Body of pancreas (tissue), 4 donors: Measurements from ENCODE around the gene WSB2. TPM values are rescaled to one million over a fixed set of nuclear protein-coding genes. Genes with fewer than 3 reads are reported as not detected.

Experiments
- ATAC-seq: fragments of 150-250 bp; one replicate; pipeline ENCODE4 v1.9.1; 2016
- DNase-seq, 4 donors: peaks; one replicate each; pipeline ENCODE4 v3.0.0-alpha.2; 2019
- H3K27ac ChIP-seq, 4 donors: fragments of 200-600 bp; sonication (generic); 1 replicate in 3 of 4; 2 replicates in 1 of 4; pipeline versions ENCODE4 v1.5.1 to v1.6.1; 2016 to 2019; ENCODE audit warnings: mild to moderate bottlenecking in 1 of 4, mixed read lengths in 1 of 4, moderate library complexity in 1 of 4
- H3K27me3 ChIP-seq, 2 donors: fragments of 200-600 bp; sonication (generic); one replicate each; pipeline ENCODE4 v1.6.0; 2016; ENCODE audit warnings: mild to moderate bottlenecking in 1 of 2
- H3K36me3 ChIP-seq, 2 donors: fragments of 200-600 bp; sonication (generic); replicated peaks in 1 of 2; 2 replicates each; pipeline ENCODE4 v1.5.1; 2016; ENCODE audit warnings: low read depth in 2 of 2; ENCODE audit not compliant: insufficient read depth in 1 of 2
- H3K4me1 ChIP-seq: fragments of 200-600 bp; sonication (generic); one replicate; pipeline ENCODE4 v1.6.0; 2016
- H3K4me3 ChIP-seq, 2 donors: fragments of 200-600 bp; sonication (generic); 1 replicate in 1 of 2; 2 replicates in 1 of 2; pipeline ENCODE4 v1.5.1; 2016 to 2019
- H3K9me3 ChIP-seq, 3 donors: fragments of 200-600 bp; sonication (generic); 1 replicate in 2 of 3; 2 replicates in 1 of 3; pipeline ENCODE4 v1.5.1; 2016
- POLR2A ChIP-seq, 3 donors: fragments of 450-650 bp; IDR thresholded peaks; one replicate each; pipeline ENCODE4 v1.6.1; 2016; ENCODE audit warnings: antibody characterized with exemption in 3 of 3, mild to moderate bottlenecking in 2 of 3
- WGBS, 2 donors: methylation state at CpG; one replicate each; pipeline ENCODE4 v1.1.5; 2017; 5-methylcytosine and 5-hydroxymethylcytosine counted together
- intact Hi-C: fragments of 100-400 bp; cut with DNase I; formaldehyde crosslinking; loops from one replicate; pipeline ENCODE4 v1.15.1; 2023
- total RNA-seq, 2 donors: library from RNA; depleted of rRNA; stranded (reverse); fragments of >200 nt; gene quantifications; one replicate each; pipeline ENCODE4 v1.1.0, GENCODE V29; 2016
- TF ChIP-seq, protein P1 (sequence below), 7 experiments: fragments of 450-650 bp in 4 of 7; fragments of 200-600 bp in 3 of 7; sonication (generic) in 3 of 7; IDR thresholded peaks; one replicate each; pipeline ENCODE4 v1.5.1; 2016 to 2019; ENCODE audit warnings: antibody characterized with exemption in 7 of 7

WSB2 gene
- total RNA-seq, 2 donors from 2014 or later, result 28.7 to 48.0 TPM

DNA sequence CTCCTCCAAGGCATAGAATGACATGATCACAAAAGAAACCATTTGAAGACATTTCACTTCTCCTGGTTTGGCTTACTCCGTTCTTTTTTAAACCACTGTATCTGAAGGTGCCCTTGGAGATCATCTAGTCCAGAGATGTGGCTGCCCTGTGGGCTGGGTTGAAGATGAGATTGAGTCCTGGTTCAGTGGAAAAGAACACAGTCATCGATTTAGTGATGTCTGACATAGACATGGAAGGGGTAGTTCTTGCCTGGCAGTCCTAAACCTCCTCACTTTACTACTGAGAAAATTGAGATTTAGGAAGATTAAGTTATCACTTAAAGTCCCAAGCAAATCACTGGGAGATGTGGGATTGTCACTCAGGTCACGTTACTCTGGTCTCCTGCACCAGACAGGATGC is 40.1 kb upstream of the WSB2 start:
- Histone ChIP-seq H3K4me1 (peaks cover 15% of the 10 kb centered on the region), H3K27ac (no peak overlapping the region), H3K9me3 (no peaks in the 10 kb centered on the region), H3K4me3 (no peak overlapping the region), H3K36me3 (no peaks in the 10 kb centered on the region), H3K27me3 (no peaks in the 10 kb centered on the region)
- no peak for TF ChIP-seq POLR2A (IDR thresholded peaks at IDR 0.05)
- TF ChIP-seq, protein P1, sequence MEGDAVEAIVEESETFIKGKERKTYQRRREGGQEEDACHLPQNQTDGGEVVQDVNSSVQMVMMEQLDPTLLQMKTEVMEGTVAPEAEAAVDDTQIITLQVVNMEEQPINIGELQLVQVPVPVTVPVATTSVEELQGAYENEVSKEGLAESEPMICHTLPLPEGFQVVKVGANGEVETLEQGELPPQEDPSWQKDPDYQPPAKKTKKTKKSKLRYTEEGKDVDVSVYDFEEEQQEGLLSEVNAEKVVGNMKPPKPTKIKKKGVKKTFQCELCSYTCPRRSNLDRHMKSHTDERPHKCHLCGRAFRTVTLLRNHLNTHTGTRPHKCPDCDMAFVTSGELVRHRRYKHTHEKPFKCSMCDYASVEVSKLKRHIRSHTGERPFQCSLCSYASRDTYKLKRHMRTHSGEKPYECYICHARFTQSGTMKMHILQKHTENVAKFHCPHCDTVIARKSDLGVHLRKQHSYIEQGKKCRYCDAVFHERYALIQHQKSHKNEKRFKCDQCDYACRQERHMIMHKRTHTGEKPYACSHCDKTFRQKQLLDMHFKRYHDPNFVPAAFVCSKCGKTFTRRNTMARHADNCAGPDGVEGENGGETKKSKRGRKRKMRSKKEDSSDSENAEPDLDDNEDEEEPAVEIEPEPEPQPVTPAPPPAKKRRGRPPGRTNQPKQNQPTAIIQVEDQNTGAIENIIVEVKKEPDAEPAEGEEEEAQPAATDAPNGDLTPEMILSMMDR (IDR thresholded peaks at IDR 0.05), result no peak
- WGBS, 2 donors, result 83 to 85% methylated on average over 3 of the region's 3 CpGs
- no peak for DNase-seq
- intact Hi-C loops, result no loop called here
- ATAC-seq, result no peak

DNA sequence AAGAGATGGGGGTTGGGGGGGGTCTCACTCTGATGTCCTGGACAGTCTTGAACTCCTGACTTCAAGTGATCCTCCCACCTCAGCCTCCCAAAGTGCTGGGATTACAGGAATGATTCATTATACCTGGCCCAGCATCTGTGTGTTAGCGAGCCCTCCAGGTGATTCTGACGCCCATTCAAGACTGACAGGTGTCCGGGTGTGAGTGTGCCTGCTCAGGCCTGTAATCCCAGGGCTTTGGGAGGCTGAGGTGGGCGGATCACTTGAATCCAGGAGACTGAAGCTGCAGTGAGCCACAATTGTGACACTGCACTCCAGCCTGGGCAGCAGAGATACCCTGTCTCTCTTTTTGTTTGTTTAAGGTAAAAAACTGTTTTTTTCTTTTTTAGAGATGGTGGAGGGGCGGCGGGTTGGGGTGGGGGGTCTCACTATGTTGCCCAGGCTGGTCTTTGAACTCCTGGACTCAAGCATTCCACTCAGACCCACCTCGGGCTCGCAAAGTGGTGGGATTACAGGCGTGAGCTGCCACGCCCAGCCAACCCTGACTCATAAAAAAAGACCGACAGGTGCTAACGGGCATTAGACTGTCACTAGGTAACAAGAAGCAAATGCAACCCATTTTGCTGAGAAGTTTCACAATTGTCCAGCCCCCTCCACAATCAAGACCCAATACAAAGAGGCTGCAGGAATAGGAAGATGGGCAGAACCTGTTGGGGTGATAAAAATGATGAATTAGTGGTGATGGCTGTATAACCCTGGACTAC is 38.1 kb upstream of the WSB2 start:
- no peak overlapping the region for H3K27ac ChIP-seq
- 86 to 89% methylated on average over 12 of the region's 12 CpGs for WGBS, 2 donors
- TF ChIP-seq, protein P1 (IDR thresholded peaks at IDR 0.05), result no peak
- no peak for TF ChIP-seq POLR2A (IDR thresholded peaks at IDR 0.05)
- intact Hi-C loops, result no loop called here
- no peak overlapping the region for H3K4me3 ChIP-seq
- H3K36me3 ChIP-seq, result no peaks in the 10 kb centered on the region
- DNase-seq (no peak), ATAC-seq (no peak)
- peaks cover 15% of the 10 kb centered on the region for H3K4me1 ChIP-seq
- H3K27me3 ChIP-seq, result no peaks in the 10 kb centered on the region
- H3K9me3 ChIP-seq, result no peaks in the 10 kb centered on the region

DNA sequence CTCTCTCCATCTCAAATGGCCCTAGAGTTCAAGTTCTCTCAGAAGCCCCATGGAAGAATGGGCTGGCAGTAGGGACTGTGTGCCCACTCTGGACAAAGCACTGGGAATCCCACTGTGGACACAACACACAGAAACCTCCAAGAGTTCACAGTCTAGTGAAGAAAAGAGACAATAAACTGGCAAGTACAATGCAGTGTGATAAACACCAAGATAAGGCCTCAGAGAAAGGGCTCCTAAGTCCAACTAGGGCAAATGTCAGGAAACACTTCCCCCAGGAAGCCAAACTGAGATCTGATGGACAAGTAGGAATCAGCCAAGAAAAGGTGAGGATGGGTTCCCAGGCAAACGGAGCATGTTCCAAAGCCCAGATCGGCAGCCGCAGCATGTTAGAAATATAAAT is 37.4 kb upstream of the WSB2 start:
- peaks cover 15% of the 10 kb centered on the region for H3K4me1 ChIP-seq
- ATAC-seq (no peak), DNase-seq (no peak)
- intact Hi-C loops, result no loop called here
- H3K27me3 ChIP-seq, result no peaks in the 10 kb centered on the region
- TF ChIP-seq, protein P1 (IDR thresholded peaks at IDR 0.05), result no peak
- no peak for TF ChIP-seq POLR2A (IDR thresholded peaks at IDR 0.05)
- H3K36me3 ChIP-seq, result no peaks in the 10 kb centered on the region
- no peaks in the 10 kb centered on the region for H3K9me3 ChIP-seq
- WGBS, 2 donors, result 70 to 88% methylated on average over 3 of the region's 3 CpGs
- no peak overlapping the region for H3K4me3 ChIP-seq
- H3K27ac ChIP-seq, result peak overlapping the region in 1 of 4 donors; percentile 6

DNA sequence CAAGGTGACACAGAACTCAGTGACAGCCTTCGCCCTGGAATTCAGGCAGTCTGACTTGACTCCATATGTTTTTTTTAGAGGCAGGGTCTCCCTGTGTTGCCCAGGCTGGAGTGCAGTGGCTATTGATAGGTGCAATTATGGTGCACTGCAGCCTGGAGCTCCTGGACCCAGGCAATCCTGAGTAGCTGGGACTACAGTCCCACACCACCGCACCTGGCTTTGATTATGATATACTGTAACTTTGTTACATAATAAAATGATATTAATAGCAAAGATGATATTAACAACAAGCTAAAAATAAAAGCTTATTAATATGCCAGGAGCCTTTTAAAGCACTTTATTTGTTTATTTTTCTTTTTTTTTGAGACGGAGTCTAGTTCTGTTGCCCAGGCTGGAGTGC is 33.1 kb upstream of the WSB2 start:
- intact Hi-C loops, result no loop called here
- H3K27ac ChIP-seq, result no peak overlapping the region
- no peaks in the 10 kb centered on the region for H3K9me3 ChIP-seq
- WGBS, 2 donors, result 90 to 94% methylated on average over 3 of the region's 3 CpGs
- H3K36me3 ChIP-seq, result no peaks in the 10 kb centered on the region
- no peak overlapping the region for H3K4me3 ChIP-seq
- DNase-seq (no peak), ATAC-seq (no peak)
- H3K27me3 ChIP-seq, result no peaks in the 10 kb centered on the region
- peaks cover 6% of the 10 kb centered on the region for H3K4me1 ChIP-seq
- no peak for TF ChIP-seq POLR2A (IDR thresholded peaks at IDR 0.05)
- TF ChIP-seq, protein P1 (IDR thresholded peaks at IDR 0.05), result no peak

DNA sequence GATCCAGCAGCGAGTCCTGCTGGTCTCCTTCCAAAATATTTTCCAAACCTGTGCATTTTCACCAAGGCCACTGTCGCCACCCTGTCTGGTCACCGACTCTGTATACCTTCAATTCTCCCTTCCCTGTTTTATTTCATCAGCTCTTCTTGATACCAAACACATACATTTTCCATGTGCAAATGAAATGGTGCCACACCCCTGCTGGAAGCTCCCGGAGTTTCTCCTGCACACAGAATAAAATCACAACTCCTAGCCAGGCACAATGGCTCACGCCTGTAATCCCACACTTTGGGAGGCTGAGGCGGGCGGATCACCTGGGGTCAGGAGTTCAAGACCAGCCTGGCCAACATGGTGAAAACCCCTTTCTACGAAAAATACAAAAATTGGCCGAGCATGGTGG is 28.8 kb upstream of the WSB2 start:
- TF ChIP-seq, protein P1 (IDR thresholded peaks at IDR 0.05), result no peak
- no peak for TF ChIP-seq POLR2A (IDR thresholded peaks at IDR 0.05)
- no peak for ATAC-seq
- DNase-seq, result no peak
- Histone ChIP-seq H3K4me3 (no peak overlapping the region), H3K4me1 (peaks cover 13% of the 10 kb centered on the region), H3K9me3 (no peaks in the 10 kb centered on the region), H3K27me3 (no peaks in the 10 kb centered on the region), H3K27ac (peak overlapping the region in 2 of 4 donors; percentile 22 to 61), H3K36me3 (no peaks in the 10 kb centered on the region)
- intact Hi-C loops, result no loop called here
- WGBS, 2 donors, result 79 to 88% methylated on average over 9 of the region's 9 CpGs
